Measurements from ENCODE around the gene TAS1R3.

The TAS1R3 gene

DNA sequence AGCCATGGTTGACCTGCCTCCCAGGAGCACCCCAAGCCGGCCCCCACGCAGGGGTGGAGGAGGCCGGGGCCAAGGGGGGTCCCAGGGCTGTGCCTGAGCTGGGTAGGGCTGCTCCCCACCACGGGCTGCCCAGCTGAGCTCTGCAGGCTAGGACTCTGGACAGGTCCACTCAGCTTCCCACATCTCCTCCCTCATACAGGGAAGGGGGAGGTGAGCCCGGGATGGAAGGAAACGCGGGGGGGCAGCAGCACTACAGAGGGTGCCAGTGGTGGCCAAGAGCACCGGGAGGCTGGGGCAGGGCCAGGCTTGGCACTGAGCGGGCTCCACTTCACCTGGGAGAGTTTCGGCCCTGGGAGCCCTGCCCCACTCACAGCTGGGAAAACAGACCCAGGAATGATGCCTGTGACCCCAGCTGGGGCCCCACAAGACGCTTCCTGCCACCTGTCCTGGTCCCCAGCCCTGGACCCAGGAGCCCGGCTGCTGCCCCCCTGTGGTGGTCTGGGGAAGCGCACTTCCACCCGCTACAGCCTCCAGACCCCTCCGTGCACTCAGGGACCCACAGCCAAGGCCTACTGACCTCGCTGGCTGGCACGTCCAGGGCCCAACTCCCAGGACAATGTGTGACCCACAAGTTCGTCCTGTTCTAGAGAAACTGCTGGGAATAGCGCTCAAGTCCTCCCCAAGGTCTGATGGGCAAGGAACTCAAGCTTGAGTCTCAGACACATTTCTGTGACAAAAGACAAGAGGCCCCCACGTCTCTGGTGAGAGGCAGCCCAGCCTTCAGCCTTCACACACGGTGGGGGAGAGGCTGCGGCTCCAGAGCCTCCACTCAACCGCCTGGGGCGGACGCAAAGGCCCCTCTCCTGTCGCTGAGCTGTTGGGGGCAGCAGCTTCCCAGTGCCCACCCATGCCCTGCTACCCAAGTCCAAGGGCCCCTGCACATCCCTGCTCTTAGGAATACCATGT is 40.9 kb downstream of the TAS1R3 start:
- peak; percentile 86 for DNase-seq

DNA sequence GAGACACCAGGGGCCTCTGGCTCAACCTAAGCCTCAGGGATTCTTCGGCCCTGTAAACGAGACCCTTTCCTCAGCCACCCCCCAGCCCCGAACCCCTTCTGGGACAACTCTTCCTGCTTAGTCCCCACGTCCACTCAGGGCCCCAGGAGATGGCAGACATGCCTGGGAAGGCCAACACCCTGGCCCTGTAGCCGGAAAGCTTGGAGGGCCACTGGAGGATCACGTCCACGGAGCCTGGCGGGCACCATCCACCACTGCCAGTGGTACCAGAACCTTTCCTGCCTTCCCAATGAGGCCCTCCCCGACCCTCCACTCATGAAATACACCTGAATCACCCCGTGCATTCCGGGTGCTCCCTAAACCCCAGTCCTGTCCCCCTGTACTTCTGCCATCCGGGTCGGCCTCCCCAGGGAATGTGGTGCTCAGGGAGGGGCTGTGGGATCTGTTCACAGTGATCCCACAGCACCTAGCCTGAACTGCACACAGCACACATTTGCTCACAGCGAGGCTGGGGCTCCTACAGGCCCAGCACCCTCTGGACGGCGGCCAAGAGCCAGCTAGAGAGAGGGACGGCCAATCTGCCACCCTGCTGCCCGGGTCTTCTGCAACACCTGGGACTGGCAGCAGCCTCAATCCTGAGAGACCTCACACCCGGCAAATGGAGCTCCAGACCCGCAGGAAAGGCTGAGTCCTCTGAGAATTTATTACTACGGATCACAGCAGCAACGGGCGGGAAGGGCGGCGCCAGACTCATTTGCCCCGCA is 42.2 kb downstream of the TAS1R3 start:
- DNase-seq, result no peak

DNA sequence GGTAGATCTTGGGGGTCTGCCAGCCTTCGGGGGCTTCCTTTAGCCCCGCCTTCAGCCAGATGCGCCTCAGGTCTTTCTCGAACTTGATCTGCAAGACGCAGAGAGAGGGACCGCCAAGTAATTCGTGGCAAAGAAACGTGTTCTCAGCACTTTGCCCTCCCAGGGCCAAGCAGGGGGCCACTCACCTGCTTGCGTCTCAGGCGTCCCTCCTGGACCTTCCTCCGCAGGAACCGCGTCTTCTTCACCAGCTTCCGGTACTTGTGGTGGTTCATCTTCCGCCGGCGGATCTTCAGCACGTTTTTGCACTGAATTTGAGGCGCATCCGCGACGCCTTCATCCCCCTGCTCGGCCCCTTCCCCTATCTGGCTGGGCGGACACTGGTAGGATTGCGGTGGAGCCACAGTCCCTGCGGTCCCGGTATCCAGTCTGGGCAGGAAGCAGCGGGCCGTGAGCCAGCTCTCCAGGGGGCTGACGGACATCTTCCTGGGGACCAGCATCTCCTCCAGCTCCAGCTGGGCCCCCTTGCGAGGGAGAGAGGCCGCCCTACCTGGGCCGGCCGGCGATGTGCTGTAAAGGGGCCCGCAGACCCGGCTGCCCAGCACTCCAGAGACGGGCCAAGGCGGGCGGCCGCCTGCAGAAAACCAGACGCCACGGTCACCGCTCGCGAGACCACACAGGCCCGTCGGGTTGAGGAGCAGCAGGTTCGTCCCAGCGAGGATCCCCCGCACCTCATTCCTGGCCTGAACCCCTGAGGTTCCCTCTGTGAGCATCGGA is 42.9 kb downstream of the TAS1R3 start:
- no peak for DNase-seq

DNA sequence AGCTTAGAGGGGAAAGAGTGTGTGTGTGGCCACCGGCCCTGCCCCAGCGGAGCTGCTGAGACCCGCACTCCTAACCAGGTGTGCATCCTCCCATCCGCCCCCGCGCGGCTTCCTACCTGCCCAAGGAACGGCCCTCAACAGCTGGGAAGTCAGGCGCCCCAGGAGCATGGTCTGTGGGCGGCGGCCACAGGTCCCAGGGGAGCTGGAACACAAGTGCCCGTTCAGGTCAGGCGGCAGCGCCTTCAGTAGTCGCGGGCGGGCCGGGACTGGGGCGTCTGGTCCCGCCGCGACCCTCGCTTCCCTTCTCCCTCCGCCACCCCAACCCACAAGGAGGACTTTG is 43.5 kb downstream of the TAS1R3 start:
- DNase-seq, result no peak

DNA sequence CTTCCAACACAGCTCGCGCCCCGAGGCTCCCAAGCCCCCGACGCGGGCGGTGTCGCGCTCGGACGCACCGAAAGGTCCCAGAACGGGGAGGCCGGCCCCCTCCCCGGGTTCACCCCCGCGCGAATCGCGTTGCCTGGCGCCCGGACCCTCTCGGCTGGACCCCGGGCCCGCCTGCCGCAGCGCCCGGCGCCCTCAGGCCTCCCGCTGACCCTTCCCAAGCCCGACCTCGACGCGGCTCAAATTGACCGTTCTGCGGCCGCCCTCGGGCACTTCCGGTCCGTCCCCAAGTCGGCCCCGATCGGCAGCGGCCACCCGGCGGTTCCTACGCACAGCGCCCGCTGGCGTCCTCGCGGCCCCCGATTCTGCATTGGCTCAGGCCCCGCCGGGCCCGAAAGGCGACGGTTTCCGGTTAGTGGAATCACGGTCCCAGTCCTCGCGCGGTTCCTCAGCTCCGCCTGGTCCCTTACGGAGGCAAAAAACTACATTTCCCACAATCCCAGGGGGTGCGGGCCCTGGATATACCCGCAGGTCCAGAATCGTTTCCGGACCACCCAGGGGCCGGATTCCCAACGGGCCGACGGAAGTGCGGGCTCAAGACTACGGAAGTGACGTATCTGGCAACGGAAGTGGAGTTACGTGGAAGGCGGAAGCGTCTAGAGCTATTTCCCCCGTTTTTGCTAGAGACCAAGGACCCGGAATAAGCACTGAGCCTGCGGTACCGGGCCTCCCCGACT is 44.0 kb downstream of the TAS1R3 start, which contains the start of gene AURKAIP1:
Gene AURKAIP1, minus strand, starts transcription at position 279 of the 734 bp plus-strand sequence. CDS start 451 bp downstream, outside the sequence.
- peak; percentile 85 for DNase-seq

DNA sequence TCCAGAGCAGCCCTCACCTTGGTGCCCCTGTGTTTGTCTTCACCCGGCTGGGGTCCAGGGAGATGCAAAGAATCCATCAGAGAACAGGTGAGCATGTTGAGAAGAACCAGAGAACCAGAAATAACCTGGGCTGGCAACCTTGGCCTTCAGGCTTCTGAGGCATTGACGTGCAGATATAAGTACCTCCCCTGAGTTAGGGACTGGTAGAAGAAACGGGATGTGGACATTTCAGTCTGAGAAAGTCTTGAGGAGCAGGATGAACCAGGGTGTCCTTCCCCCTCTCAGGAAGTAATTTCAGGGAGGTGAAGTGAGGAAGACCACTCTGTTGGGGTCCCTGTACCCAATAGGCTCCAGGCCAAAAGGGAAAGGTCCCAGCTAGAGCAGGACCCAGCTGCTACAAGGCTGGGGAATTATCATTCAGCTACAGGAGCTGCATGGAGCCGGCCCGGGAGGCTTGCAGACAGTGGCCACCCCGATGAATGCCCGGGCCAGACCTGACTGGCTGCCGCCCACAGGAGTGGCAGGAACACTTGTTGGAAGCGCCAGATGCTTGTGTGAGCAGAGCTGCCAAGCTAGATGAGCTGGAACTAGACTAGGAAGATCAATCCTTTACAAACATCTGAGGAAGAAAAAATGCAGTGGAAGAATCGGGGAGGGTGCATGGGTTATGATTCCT is 45.6 kb downstream of the TAS1R3 start:
- no peak for DNase-seq

DNA sequence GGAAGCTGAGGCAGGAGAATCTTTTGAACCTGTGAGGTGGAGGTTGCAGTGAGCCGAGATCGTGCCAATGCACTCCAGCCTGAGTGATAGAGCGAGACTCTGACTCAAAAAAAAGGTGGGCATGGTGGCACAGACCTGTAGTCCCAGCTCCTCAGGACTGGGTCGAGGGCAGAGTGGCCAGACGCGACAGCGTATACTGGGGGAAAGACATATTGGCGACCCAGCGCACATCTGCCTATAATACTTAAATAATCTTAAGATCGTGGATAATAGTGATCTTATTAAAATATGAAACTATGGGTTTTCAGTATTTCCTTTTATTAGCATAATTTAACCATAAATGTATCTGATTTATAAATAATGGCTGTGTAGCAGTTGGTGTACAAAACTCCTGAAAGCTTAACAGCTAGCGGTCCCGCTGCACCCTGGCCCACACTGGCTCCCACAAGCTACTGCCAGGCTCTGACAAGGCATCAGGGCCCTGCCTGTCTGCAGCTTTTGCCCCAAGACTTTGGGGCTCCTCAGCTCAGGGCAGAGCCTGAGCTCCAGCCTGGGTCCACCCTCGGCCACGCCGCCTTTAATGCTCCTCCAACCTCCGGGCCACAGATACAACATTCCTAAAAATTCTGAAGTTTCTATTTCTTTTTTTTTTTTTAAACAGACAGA is 46.6 kb downstream of the TAS1R3 start:
- no peak for DNase-seq

DNA sequence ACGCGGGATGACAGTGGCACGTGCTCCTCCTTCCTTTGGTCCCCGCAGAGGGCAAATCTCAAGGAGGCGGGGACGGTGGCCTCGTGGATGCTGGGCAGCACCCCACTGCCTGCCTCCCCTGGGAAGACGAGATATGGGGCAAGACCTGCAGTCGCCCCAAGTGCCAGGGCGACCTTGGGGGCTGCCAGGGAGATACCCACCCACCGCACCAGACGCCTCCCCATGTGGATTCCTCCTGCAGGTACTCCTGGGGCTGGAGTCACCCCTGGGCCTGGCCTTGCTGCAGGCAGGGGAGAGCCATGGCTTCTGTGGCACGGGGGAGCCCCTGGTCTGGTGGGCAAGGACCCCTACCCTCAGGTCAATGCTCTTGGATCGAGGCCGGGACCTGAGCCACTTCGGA is 49.8 kb downstream of the TAS1R3 start:
- DNase-seq, result no peak

DNA sequence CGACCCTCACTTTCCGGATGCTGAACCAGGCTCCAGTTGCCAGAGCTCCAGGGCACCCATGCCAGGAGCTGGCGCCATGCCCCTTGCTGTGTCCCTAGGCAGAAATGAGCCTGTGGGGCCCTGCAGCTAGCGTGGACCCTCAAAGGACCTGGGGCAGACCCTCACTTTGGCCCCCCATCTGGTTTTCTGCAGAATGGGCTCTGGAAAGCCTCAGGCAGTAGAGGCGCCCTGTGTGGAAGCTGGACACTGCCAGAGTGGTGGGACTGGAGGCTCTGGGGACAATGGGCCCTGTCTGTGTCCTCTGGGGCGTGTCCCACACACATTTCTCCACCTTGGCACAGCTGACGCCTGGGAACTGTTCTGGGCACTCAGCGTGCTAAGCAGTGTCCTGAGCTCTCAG is 50.2 kb downstream of the TAS1R3 start:
- no peak for DNase-seq

Measured in activated CD4-positive, CD25-positive, alpha-beta regulatory T cell treated with anti-CD3 and anti-CD28 coated beads, Interleukin-2, amount 50 U/mL, for 72 hours (primary cell).